ENCODE data around the gene DCAF4.

GRCh38 chr14:72948481-72949138, 22.3 kb downstream of the DCAF4 start:
- TF ChIP-seq ZNF274 (IDR thresholded peaks at IDR 0.05; ENCODE audit: low read depth, low read length) (no peak), YY1 (IDR thresholded peaks at IDR 0.05; ENCODE audit: insufficient read depth, insufficient read length) (no peak)

Data from NT2/D1 (cell line).